ENCODE data around the gene HOXA5. TPM values are rescaled to one million over a fixed set of nuclear protein-coding genes. Genes with fewer than 3 reads are reported as not detected.

Gene HOXA5
- total RNA-seq, 1 donor from 2014 or later = not detected

DNA sequence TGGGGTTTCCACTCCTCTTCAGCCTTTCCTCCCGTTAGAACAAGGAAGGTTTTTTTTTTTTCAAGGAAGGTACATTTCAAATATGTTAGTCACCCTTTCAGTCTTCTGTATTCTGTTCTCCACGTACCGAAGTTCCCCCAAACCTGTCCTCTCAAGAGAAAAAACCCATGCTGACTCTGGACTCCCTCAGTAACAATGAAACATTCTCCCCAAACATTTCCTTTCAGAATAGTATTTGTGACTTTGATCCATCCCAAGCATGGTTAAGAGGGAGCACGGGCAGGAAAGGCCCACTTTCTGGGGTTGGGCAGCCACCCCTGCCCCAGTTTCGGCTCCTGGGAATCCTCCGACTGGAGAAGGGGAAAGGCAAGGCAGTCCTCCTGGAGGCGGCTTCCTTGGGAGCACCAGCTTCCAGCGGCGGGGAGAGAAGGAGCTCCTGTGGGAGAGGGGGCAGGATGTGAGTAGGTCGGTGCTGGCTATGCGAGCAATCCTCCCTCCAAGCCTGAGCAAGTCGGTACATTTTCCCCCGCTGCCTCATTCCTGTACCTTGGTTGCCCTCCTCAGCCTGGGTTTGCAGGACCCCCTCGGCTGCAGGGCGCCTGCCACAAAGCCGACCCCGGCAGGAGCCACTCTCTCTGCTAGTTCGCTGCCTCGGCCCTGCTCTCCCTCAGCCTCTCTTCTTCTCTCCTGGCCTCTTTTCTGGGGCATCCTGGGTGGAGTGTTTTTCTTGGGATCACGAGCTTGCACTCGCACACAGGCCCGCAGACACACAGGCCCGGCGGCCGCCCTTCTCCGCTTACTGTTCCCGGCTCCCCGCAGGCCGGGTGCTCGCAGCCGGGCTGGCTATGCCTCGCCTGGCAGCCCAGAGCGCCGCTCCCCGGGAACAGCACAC is 45.5 kb downstream of the HOXA5 start:
- no peak overlapping the region for H3K27ac Mint-ChIP-seq (ENCODE audit: unreplicated experiment)
- no peak for DNase-seq (ENCODE audit: extremely low spot score, unreplicated experiment)

DNA sequence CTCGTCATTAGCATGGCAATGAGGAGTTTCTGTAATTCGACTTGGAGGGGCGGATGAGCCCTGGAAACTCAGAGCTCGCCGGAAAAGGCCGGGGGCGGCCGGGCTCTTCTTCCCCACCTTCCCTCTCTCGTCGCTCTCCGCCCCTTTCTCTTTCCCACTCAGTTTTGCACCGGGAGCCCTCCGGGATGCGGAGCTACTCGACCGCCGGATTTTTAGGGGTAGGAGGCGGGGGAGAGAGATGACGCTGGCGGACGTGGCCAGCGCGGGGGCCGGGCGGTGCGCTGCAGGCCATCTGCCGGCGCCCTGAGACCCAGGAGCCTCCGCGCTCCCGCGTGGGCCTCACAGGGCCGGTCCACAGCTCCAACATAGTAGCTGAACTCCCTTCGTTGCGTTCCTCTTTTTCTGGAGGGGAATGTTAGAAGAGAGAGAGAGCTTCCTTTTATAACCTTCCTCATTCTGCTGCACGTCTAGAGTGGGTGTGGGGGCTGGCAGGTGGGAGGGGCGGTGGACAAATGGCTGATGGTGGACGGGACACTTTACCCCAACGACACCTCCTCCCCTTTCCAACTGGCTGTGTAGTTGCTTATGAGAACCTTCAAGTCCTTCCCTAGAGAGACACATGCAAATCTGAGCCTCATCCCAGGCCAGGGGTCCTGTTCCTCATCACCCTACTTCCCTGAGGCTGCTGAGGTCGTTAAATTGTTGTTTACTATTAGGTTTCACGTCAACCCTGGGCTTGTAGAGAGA is 46.5 kb downstream of the HOXA5 start:
- Mint-ChIP-seq H3K9me3 (ENCODE audit: unreplicated experiment) (no peaks in the 10 kb centered on the region), H3K27ac (ENCODE audit: unreplicated experiment) (no peak overlapping the region), H3K27me3 (ENCODE audit: unreplicated experiment) (peaks cover 95% of the 10 kb centered on the region), H3K4me1 (ENCODE audit: unreplicated experiment) (peaks cover 19% of the 10 kb centered on the region), H3K4me3 (ENCODE audit: unreplicated experiment) (peak overlapping the region; percentile 72), H3K36me3 (ENCODE audit: unreplicated experiment) (no peaks in the 10 kb centered on the region)
- TF ChIP-seq, protein P1, sequence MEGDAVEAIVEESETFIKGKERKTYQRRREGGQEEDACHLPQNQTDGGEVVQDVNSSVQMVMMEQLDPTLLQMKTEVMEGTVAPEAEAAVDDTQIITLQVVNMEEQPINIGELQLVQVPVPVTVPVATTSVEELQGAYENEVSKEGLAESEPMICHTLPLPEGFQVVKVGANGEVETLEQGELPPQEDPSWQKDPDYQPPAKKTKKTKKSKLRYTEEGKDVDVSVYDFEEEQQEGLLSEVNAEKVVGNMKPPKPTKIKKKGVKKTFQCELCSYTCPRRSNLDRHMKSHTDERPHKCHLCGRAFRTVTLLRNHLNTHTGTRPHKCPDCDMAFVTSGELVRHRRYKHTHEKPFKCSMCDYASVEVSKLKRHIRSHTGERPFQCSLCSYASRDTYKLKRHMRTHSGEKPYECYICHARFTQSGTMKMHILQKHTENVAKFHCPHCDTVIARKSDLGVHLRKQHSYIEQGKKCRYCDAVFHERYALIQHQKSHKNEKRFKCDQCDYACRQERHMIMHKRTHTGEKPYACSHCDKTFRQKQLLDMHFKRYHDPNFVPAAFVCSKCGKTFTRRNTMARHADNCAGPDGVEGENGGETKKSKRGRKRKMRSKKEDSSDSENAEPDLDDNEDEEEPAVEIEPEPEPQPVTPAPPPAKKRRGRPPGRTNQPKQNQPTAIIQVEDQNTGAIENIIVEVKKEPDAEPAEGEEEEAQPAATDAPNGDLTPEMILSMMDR (IDR thresholded peaks at IDR 0.05) = no peak
- DNase-seq (ENCODE audit: extremely low spot score, unreplicated experiment) = no peak

More for the DNA sequence above, 45.5 kb downstream of the HOXA5 start:
- Mint-ChIP-seq H3K4me3 (ENCODE audit: unreplicated experiment) (peak overlapping the region; percentile 40), H3K27me3 (ENCODE audit: unreplicated experiment) (peaks cover 94% of the 10 kb centered on the region), H3K9me3 (ENCODE audit: unreplicated experiment) (no peaks in the 10 kb centered on the region), H3K4me1 (ENCODE audit: unreplicated experiment) (peaks cover 21% of the 10 kb centered on the region), H3K36me3 (ENCODE audit: unreplicated experiment) (peaks cover 2% of the 10 kb centered on the region)
- TF ChIP-seq, protein P1 (IDR thresholded peaks at IDR 0.05) = no peak

DNA sequence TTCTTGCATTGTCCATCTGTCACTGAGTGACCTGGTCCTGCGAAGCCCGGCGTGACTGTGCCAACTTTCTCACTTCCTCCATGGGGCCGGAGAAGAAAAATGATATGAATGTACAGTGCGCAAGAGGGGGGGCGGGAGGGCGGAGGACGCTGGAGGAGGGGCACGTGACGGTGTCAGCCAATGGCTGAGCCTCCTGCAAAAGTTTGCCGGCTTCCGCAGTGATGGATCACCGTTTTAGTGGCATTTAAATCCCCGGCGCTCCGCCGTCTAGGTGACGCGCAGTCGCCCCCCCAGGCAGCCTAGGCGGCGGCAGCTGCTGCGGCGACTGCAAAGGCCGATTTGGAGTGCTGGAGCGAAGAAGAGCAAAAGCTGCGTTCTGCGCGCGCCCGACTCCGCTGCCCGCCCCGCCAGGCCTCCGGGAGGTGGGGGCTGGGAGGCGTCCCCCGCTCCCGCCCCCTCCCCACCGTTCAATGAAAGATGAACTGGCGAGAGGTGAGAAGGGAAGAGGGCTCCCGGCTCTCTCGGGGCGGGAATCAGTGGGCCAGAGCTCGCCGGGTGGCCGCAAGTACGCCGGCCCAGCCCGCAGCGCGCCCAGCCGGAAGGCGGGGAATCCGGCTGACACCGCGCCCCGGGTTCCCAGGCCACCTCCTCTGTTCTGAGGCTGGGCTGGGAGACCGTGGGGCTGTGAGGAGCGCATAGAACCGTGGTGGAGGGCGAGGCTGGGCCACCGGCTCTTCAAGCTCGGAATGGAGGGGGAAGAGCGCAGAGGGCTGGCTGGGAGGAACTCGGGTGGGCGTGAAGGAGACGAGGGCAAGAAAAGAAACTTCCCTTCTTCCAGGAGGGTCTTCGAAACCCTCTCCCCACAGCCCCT is 47.3 kb downstream of the HOXA5 start, which contains the start of gene HOXA1:
TSS of gene HOXA1 (minus strand) at position 104 of the 871 bp plus-strand sequence. CDS start at position 16, 88 bp downstream.
- H3K27ac Mint-ChIP-seq (ENCODE audit: unreplicated experiment) = no peak within 1 kb of the TSS
- H3K9me3 Mint-ChIP-seq (ENCODE audit: unreplicated experiment) = no peaks in the 10 kb centered on the region
- no peak for DNase-seq (ENCODE audit: extremely low spot score, unreplicated experiment)
- TF ChIP-seq, protein P1 (IDR thresholded peaks at IDR 0.05) = no peak
- H3K36me3 Mint-ChIP-seq (ENCODE audit: unreplicated experiment) = no peaks in the 10 kb centered on the region
- peaks cover 95% of the 10 kb centered on the region for H3K27me3 Mint-ChIP-seq (ENCODE audit: unreplicated experiment)
- peak within 1 kb of the TSS; percentile 72 for H3K4me3 Mint-ChIP-seq (ENCODE audit: unreplicated experiment)
- peaks cover 13% of the 10 kb centered on the region for H3K4me1 Mint-ChIP-seq (ENCODE audit: unreplicated experiment)

DNA sequence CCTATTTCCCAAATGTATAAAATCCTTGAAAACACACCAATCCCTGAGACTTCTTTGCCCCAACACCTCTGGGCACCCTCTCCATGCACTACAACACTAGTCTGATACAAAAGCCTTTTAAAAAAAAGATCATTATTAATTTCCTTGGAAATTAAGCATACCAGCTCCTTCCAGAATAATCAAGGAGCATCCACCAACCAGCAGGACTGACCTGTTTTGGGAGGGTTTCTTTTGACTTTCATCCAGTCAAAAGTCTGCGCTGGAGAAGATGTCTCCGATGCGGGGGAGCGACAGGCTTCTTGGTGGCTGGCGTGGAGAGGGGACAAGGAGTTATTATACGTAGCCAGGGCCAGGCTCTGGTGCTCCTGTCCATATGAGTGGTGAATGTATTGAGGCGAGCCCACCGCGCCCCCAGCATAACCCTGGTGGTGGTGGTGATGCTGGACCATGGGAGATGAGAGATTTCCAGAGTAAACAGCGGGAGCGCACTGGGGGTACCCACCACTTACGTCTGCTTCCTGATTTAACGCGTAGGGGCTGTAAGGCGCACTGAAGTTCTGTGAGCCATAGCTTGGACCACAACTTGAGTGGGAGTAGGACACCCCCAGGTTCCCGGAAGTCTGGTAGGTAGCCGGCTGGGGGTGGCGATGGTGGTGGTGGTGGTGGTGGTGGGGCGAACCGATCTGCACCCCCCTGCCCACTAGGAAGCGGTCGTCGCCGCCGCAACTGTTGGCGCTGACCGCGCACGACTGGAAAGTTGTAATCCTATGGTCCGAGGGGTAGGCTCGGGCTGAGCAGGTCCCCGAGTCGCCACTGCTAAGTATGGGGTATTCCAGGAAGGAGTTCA is 48.2 kb downstream of the HOXA5 start:
- Mint-ChIP-seq H3K4me3 (ENCODE audit: unreplicated experiment) (peak overlapping the region; percentile 72), H3K9me3 (ENCODE audit: unreplicated experiment) (no peaks in the 10 kb centered on the region), H3K27ac (ENCODE audit: unreplicated experiment) (no peak overlapping the region), H3K27me3 (ENCODE audit: unreplicated experiment) (peaks cover 95% of the 10 kb centered on the region), H3K4me1 (ENCODE audit: unreplicated experiment) (peaks cover 11% of the 10 kb centered on the region), H3K36me3 (ENCODE audit: unreplicated experiment) (no peaks in the 10 kb centered on the region)
- TF ChIP-seq, protein P1 (IDR thresholded peaks at IDR 0.05) = no peak
- no peak for DNase-seq (ENCODE audit: extremely low spot score, unreplicated experiment)
